ENCODE results near the gene ABCB11.

The ABCB11 gene

GRCh38 chr2:168929031-168929430 is 102.1 kb downstream of the ABCB11 start:
- H3K4me3 ChIP-seq (replicated peaks; ENCODE audit: low read depth, low read length), result no peak overlapping the region
- TF ChIP-seq CTCF (IDR thresholded peaks at IDR 0.05; ENCODE audit: low read depth, low read length, missing control alignments), result no peak
- no peak for DNase-seq (ENCODE audit: extremely low read depth, low read depth)

GRCh38 chr2:168928113-168928831 is 102.9 kb downstream of the ABCB11 start:
- DNase-seq (ENCODE audit: extremely low read depth, low read depth), result no peak
- no peak for TF ChIP-seq CTCF (IDR thresholded peaks at IDR 0.05; ENCODE audit: low read depth, low read length, missing control alignments)
- no peak overlapping the region for H3K4me3 ChIP-seq (replicated peaks; ENCODE audit: low read depth, low read length)

GRCh38 chr2:168926621-168927386 is 104.3 kb downstream of the ABCB11 start:
- H3K4me3 ChIP-seq (replicated peaks; ENCODE audit: low read depth, low read length), result no peak overlapping the region
- no peak for DNase-seq (ENCODE audit: extremely low read depth, low read depth)
- no peak for TF ChIP-seq CTCF (IDR thresholded peaks at IDR 0.05; ENCODE audit: low read depth, low read length, missing control alignments)

- TF ChIP-seq CTCF (IDR thresholded peaks at IDR 0.05; ENCODE audit: low read depth, low read length, missing control alignments), result peak; percentile 35
- DNase-seq (ENCODE audit: extremely low read depth, low read depth), result peak; percentile 11
- no peak overlapping the region for H3K4me3 ChIP-seq (replicated peaks; ENCODE audit: low read depth, low read length)
Observed at GRCh38 chr2:168920504-168921157, 110.5 kb downstream of the ABCB11 start.

- no peak for DNase-seq (ENCODE audit: extremely low read depth, low read depth)
- TF ChIP-seq CTCF (IDR thresholded peaks at IDR 0.05; ENCODE audit: low read depth, low read length, missing control alignments), result no peak
- no peak overlapping the region for H3K4me3 ChIP-seq (replicated peaks; ENCODE audit: low read depth, low read length)
Observed at GRCh38 chr2:168916331-168916675, 114.8 kb downstream of the ABCB11 start.

- no peak for DNase-seq (ENCODE audit: extremely low read depth, low read depth)
- no peak for TF ChIP-seq CTCF (IDR thresholded peaks at IDR 0.05; ENCODE audit: low read depth, low read length, missing control alignments)
- no peak overlapping the region for H3K4me3 ChIP-seq (replicated peaks; ENCODE audit: low read depth, low read length)
Observed at GRCh38 chr2:168915441-168916330, 115.4 kb downstream of the ABCB11 start.

All from HFF-Myc (cell line).